ENCODE results near the gene YES1.

GRCh38 chr18:765764-766549 is 46.1 kb downstream of the YES1 start:
- TF ChIP-seq CTCF (IDR thresholded peaks at IDR 0.05 in 2 of 3, conservative IDR thresholded peaks at IDR 0.05 in 1 of 3; ENCODE audit: borderline replicate concordance in 1 of 3, insufficient read depth in 1 of 3, low read depth in 2 of 3, low read length in 2 of 3) (no peak), POLR2AphosphoS5 (IDR thresholded peaks at IDR 0.05; ENCODE audit: low read depth, low read length) (no peak), POLR2A (IDR thresholded peaks at IDR 0.05; ENCODE audit: borderline replicate concordance, extremely low read depth, insufficient read depth, insufficient read length) (no peak), SP1 (IDR thresholded peaks at IDR 0.05; ENCODE audit: low read depth) (no peak), ZBTB33 (IDR thresholded peaks at IDR 0.05; ENCODE audit: extremely low read depth, insufficient replicate concordance, low read length) (no peak), EZH2 (IDR thresholded peaks at IDR 0.05) (no peak), RAD21 (IDR thresholded peaks at IDR 0.05; ENCODE audit: low read depth) (no peak), YY1 (IDR thresholded peaks at IDR 0.05; ENCODE audit: extremely low read depth, insufficient replicate concordance, low read depth, low read length) (no peak)
